LNCaP clone FGC (cell line): Measurements from ENCODE around the gene CACNA1C.

Source experiments
- DNase-seq: peaks from one replicate; pipeline ENCODE4 v3.0.0-alpha.2; 2011; ENCODE audit warnings: low read depth
- H3K4me3 ChIP-seq: 2 replicates; pipeline ENCODE4 v1.5.1; 2011; ENCODE audit warnings: mild to moderate bottlenecking, low read depth, low read length, control low read depth
- CTCF ChIP-seq: IDR thresholded peaks from 2 replicates; pipeline ENCODE4 v1.5.1; 2012; ENCODE audit warnings: mild to moderate bottlenecking; ENCODE audit not compliant: control insufficient read depth, insufficient read depth; ENCODE audit errors: extremely low read depth

The CACNA1C gene

DNA sequence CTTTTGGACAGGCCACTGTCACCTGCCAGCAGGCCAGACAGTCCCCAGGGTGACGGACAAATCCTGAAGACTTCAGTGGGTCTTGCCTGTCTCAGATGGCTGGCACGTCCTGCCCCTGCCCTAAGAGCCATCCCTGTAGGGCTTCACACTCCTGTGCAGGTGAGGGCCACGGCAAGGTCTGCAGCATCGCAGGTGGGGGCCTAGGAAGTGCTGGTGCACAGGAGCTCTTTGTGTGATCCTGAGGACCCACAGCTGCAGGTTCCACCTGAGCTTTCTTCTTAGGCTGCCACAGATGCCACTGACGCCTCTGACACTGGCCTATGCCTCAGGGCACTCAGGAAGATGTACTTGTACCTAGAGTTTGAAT lies 633.5 kb downstream of the CACNA1C start:
- no peak for TF ChIP-seq CTCF
- no peak for DNase-seq
- no peak overlapping the region for H3K4me3 ChIP-seq

DNA sequence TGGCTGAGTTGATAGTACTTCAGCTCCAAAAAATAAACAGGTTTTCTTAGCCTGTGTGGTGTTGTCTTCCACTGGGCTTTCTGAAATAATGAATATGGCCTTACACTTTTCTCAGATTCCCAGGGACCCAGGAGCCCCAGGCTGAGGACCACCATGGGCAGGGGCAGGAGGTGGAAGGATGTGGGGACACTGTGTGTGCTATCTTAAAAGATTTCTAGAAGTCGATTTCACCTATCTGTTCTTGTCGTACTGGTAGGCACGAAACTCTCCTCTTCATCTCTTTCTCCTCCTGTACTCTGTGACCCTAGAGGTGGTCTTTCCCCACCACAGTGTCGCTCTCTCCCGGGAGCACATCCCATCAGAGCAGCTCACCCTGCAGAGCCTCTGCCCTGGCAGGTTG lies 634.3 kb downstream of the CACNA1C start:
- no peak for TF ChIP-seq CTCF
- H3K4me3 ChIP-seq = no peak overlapping the region
- DNase-seq = no peak

GRCh38 chr12:2687726-2688125 lies 634.9 kb downstream of the CACNA1C start:
- no peak for TF ChIP-seq CTCF
- no peak overlapping the region for H3K4me3 ChIP-seq
- no peak for DNase-seq

- DNase-seq = no peak
- no peak for TF ChIP-seq CTCF
- no peak overlapping the region for H3K4me3 ChIP-seq
Measured at GRCh38 chr12:2688381-2688931, 635.7 kb downstream of the CACNA1C start.

DNA sequence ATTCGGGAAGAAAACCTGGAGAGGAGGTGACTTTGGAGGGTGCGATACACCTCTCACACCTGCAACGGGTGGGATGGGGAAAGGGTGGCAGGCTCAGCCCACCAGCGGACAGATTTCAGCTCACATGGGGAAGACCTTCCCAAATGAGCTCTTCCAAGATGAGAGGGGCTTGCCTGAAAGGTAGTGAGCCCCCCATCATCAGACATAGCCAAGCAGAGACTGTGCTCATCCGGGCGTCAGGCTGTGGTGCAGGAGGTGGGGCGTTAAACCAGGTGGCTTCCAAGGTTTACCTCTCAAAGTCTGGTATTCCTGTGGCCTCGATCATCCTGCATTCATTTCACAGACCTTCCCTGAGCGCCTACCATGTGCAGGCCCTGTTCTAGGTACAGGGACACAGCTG lies 636.6 kb downstream of the CACNA1C start:
- H3K4me3 ChIP-seq = no peak overlapping the region
- no peak for TF ChIP-seq CTCF
- DNase-seq = no peak

GRCh38 chr12:2689879-2690278 lies 637.1 kb downstream of the CACNA1C start:
- no peak for DNase-seq
- H3K4me3 ChIP-seq = no peak overlapping the region
- no peak for TF ChIP-seq CTCF

GRCh38 chr12:2690348-2691005 lies 637.7 kb downstream of the CACNA1C start:
- DNase-seq = no peak
- no peak overlapping the region for H3K4me3 ChIP-seq
- TF ChIP-seq CTCF = no peak
